HepG2 (cell line): Measurements from ENCODE around the gene NOP9. TPM values are rescaled to one million over a fixed set of nuclear protein-coding genes. Genes with fewer than 3 reads are reported as not detected.

ENCODE experiments used
- GATAD1 ChIP-seq: IDR thresholded peaks from 2 replicates; pipeline ENCODE4 v1.6.1; 2016; ENCODE audit warnings: missing genetic modification reagents, missing compliant biosample characterization
- MED13 ChIP-seq: sonication (generic); formaldehyde crosslinking; IDR thresholded peaks from 2 replicates; pipeline ENCODE4 v1.5.0; 2020; ENCODE audit warnings: missing genetic modification reagents
- PAF1 ChIP-seq: IDR thresholded peaks from 2 replicates; pipeline ENCODE4 v1.6.1; 2016; ENCODE audit warnings: missing genetic modification reagents, missing compliant biosample characterization
- ZBTB42 ChIP-seq: sonication (generic); formaldehyde crosslinking; IDR thresholded peaks from 2 replicates; pipeline ENCODE4 v1.5.0; 2020; ENCODE audit warnings: mild to moderate bottlenecking, missing genetic modification reagents
- ZNF773 ChIP-seq: sonication (generic); formaldehyde crosslinking; IDR thresholded peaks from 2 replicates; pipeline ENCODE4 v1.4.0; 2020; ENCODE audit warnings: missing genetic modification reagents, borderline replicate concordance
- polyA plus RNA-seq, 8 experiments: library from polyadenylated mRNA; depleted of rRNA in 3 of 8; stranded (reverse) in 7 of 8; unstranded in 1 of 8; fragments of >200 nt; fragmentation: Illumina TruSeq in 4 of 8; extraction: Trizol in 4 of 8; gene quantifications; 2 replicates each; pipeline versions ENCODE4 v1.2.1 to v1.2.3, GENCODE V29; 2011 to 2016; ENCODE audit warnings: low read depth in 4 of 8, missing spikeins in 1 of 8, mixed read lengths in 1 of 8; ENCODE audit not compliant: insufficient read depth in 1 of 8
- total RNA-seq, 5 experiments: library from RNA; depleted of rRNA; stranded (reverse); fragments of >200 nt; fragmentation: Illumina TruSeq; extraction: Trizol; gene quantifications; 2 replicates each; pipeline ENCODE4 v1.2.3, GENCODE V29; 2016; ENCODE audit warnings: low read depth in 1 of 5
- TF ChIP-seq, protein P1 (sequence below): sonication (generic); formaldehyde crosslinking; IDR thresholded peaks from 2 replicates; pipeline ENCODE4 v1.4.0; 2020; ENCODE audit warnings: missing genetic modification reagents
- TF ChIP-seq, protein P2 (sequence below): sonication (generic); formaldehyde crosslinking; IDR thresholded peaks from 2 replicates; pipeline ENCODE4 v1.4.0; 2020; ENCODE audit warnings: missing genetic modification reagents
- TF ChIP-seq, protein P3 (sequence below): sonication (generic); formaldehyde crosslinking; IDR thresholded peaks from 2 replicates; pipeline ENCODE4 v1.4.0; 2020; ENCODE audit warnings: missing genetic modification reagents
- TF ChIP-seq, protein P4 (sequence below): sonication (generic); formaldehyde crosslinking; IDR thresholded peaks from 2 replicates; pipeline ENCODE4 v1.4.0; 2020; ENCODE audit warnings: mild to moderate bottlenecking, missing genetic modification reagents
- TF ChIP-seq, protein P5 (sequence below): sonication (generic); formaldehyde crosslinking; IDR thresholded peaks from 2 replicates; pipeline ENCODE4 v1.5.0; 2020; ENCODE audit warnings: missing genetic modification reagents, mild to moderate bottlenecking, borderline replicate concordance
- TF ChIP-seq, protein P6 (sequence below): IDR thresholded peaks from 2 replicates; pipeline ENCODE4 v1.6.1; 2018; ENCODE audit warnings: missing genetic modification reagents
- TF ChIP-seq, protein P7 (sequence below): sonication (generic); formaldehyde crosslinking; IDR thresholded peaks from 2 replicates; pipeline ENCODE4 v1.4.0; 2020; ENCODE audit warnings: missing genetic modification reagents

The NOP9 gene
- total and polyA plus RNA-seq, 2 of the 13 experiments (the other 11 are each of a cell fraction or from before 2014, with no cell fraction given), result 24.5 to 61.6 TPM

DNA sequence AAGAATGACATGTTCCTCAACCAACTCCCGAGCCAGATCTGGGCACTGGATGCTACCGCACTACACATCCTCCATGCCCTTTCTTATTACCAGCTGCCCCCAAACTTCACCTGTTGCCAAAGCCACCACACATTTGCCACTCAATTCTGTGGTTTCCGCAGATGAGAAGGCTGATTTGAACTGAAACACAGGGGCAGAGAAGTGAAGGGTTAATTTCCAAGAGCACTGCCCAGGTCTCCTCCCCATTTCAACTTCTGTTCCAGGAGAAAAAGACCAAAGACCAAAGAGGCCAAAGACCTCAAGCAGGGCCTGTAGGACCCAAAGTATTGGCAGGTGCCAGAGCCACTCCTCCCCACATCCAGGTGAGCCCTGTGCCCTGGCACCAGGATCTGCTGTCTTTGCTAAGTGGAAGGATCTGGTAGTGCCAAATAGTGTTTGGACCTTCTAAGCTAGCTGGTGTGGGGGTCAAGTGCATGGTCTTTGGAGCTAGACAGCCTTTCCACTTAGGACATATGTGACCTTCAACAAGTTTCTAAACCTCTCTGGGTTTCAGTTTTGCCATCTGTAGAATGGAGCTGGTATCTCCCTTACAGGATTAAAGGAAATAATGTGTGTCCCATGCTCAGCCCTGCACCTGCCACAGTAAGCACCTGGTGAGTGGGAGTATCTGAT, 8.1 kb upstream of the NOP9 start (continued):
- TF ChIP-seq, protein P1, sequence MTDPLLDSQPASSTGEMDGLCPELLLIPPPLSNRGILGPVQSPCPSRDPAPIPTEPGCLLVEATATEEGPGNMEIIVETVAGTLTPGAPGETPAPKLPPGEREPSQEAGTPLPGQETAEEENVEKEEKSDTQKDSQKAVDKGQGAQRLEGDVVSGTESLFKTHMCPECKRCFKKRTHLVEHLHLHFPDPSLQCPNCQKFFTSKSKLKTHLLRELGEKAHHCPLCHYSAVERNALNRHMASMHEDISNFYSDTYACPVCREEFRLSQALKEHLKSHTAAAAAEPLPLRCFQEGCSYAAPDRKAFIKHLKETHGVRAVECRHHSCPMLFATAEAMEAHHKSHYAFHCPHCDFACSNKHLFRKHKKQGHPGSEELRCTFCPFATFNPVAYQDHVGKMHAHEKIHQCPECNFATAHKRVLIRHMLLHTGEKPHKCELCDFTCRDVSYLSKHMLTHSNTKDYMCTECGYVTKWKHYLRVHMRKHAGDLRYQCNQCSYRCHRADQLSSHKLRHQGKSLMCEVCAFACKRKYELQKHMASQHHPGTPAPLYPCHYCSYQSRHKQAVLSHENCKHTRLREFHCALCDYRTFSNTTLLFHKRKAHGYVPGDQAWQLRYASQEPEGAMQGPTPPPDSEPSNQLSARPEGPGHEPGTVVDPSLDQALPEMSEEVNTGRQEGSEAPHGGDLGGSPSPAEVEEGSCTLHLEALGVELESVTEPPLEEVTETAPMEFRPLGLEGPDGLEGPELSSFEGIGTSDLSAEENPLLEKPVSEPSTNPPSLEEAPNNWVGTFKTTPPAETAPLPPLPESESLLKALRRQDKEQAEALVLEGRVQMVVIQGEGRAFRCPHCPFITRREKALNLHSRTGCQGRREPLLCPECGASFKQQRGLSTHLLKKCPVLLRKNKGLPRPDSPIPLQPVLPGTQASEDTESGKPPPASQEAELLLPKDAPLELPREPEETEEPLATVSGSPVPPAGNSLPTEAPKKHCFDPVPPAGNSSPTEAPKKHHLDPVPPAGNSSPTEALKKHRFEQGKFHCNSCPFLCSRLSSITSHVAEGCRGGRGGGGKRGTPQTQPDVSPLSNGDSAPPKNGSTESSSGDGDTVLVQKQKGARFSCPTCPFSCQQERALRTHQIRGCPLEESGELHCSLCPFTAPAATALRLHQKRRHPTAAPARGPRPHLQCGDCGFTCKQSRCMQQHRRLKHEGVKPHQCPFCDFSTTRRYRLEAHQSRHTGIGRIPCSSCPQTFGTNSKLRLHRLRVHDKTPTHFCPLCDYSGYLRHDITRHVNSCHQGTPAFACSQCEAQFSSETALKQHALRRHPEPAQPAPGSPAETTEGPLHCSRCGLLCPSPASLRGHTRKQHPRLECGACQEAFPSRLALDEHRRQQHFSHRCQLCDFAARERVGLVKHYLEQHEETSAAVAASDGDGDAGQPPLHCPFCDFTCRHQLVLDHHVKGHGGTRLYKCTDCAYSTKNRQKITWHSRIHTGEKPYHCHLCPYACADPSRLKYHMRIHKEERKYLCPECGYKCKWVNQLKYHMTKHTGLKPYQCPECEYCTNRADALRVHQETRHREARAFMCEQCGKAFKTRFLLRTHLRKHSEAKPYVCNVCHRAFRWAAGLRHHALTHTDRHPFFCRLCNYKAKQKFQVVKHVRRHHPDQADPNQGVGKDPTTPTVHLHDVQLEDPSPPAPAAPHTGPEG (CRISPR knock-in tag), result no peak
- TF ChIP-seq, protein P2, sequence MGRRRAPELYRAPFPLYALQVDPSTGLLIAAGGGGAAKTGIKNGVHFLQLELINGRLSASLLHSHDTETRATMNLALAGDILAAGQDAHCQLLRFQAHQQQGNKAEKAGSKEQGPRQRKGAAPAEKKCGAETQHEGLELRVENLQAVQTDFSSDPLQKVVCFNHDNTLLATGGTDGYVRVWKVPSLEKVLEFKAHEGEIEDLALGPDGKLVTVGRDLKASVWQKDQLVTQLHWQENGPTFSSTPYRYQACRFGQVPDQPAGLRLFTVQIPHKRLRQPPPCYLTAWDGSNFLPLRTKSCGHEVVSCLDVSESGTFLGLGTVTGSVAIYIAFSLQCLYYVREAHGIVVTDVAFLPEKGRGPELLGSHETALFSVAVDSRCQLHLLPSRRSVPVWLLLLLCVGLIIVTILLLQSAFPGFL (CRISPR knock-in tag), result no peak
- TF ChIP-seq GATAD1 (CRISPR knock-in tag) (no peak), MED13 (CRISPR knock-in tag) (no peak), ZBTB42 (CRISPR knock-in tag) (no peak), ZNF773 (no peak), PAF1 (CRISPR knock-in tag) (no peak)
- TF ChIP-seq, protein P3, sequence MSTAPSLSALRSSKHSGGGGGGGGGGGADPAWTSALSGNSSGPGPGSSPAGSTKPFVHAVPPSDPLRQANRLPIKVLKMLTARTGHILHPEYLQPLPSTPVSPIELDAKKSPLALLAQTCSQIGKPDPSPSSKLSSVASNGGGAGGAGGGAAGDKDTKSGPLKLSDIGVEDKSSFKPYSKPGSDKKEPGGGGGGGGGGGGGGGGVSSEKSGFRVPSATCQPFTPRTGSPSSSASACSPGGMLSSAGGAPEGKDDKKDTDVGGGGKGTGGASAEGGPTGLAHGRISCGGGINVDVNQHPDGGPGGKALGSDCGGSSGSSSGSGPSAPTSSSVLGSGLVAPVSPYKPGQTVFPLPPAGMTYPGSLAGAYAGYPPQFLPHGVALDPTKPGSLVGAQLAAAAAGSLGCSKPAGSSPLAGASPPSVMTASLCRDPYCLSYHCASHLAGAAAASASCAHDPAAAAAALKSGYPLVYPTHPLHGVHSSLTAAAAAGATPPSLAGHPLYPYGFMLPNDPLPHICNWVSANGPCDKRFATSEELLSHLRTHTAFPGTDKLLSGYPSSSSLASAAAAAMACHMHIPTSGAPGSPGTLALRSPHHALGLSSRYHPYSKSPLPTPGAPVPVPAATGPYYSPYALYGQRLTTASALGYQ (CRISPR knock-in tag), result no peak
- TF ChIP-seq, protein P4, sequence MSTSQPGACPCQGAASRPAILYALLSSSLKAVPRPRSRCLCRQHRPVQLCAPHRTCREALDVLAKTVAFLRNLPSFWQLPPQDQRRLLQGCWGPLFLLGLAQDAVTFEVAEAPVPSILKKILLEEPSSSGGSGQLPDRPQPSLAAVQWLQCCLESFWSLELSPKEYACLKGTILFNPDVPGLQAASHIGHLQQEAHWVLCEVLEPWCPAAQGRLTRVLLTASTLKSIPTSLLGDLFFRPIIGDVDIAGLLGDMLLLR, result no peak
- TF ChIP-seq, protein P5, sequence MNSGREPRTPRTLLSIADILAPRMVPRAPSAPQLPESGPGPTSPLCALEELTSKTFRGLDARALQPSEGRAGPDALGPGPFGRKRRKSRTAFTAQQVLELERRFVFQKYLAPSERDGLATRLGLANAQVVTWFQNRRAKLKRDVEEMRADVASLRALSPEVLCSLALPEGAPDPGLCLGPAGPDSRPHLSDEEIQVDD (CRISPR knock-in tag), result no peak
- TF ChIP-seq, protein P6, sequence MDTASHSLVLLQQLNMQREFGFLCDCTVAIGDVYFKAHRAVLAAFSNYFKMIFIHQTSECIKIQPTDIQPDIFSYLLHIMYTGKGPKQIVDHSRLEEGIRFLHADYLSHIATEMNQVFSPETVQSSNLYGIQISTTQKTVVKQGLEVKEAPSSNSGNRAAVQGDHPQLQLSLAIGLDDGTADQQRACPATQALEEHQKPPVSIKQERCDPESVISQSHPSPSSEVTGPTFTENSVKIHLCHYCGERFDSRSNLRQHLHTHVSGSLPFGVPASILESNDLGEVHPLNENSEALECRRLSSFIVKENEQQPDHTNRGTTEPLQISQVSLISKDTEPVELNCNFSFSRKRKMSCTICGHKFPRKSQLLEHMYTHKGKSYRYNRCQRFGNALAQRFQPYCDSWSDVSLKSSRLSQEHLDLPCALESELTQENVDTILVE (CRISPR knock-in tag), result no peak
- TF ChIP-seq, protein P7, sequence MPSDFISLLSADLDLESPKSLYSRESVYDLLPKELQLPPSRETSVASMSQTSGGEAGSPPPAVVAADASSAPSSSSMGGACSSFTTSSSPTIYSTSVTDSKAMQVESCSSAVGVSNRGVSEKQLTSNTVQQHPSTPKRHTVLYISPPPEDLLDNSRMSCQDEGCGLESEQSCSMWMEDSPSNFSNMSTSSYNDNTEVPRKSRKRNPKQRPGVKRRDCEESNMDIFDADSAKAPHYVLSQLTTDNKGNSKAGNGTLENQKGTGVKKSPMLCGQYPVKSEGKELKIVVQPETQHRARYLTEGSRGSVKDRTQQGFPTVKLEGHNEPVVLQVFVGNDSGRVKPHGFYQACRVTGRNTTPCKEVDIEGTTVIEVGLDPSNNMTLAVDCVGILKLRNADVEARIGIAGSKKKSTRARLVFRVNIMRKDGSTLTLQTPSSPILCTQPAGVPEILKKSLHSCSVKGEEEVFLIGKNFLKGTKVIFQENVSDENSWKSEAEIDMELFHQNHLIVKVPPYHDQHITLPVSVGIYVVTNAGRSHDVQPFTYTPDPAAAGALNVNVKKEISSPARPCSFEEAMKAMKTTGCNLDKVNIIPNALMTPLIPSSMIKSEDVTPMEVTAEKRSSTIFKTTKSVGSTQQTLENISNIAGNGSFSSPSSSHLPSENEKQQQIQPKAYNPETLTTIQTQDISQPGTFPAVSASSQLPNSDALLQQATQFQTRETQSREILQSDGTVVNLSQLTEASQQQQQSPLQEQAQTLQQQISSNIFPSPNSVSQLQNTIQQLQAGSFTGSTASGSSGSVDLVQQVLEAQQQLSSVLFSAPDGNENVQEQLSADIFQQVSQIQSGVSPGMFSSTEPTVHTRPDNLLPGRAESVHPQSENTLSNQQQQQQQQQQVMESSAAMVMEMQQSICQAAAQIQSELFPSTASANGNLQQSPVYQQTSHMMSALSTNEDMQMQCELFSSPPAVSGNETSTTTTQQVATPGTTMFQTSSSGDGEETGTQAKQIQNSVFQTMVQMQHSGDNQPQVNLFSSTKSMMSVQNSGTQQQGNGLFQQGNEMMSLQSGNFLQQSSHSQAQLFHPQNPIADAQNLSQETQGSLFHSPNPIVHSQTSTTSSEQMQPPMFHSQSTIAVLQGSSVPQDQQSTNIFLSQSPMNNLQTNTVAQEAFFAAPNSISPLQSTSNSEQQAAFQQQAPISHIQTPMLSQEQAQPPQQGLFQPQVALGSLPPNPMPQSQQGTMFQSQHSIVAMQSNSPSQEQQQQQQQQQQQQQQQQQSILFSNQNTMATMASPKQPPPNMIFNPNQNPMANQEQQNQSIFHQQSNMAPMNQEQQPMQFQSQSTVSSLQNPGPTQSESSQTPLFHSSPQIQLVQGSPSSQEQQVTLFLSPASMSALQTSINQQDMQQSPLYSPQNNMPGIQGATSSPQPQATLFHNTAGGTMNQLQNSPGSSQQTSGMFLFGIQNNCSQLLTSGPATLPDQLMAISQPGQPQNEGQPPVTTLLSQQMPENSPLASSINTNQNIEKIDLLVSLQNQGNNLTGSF (CRISPR knock-in tag), result no peak
